UCSD-AML1 (cell line): ENCODE measurements around the gene ZFR2.
"Not testable (repeated sequence)": the region's sequence is repeated elsewhere in the genome, so short reads cannot be mapped to it uniquely, and the experiment has no call there.

Experiments used
- DNase-seq: peaks from one replicate; lab custom pipeline; 2025; ENCODE audit not compliant: unreplicated experiment; lab: John Stamatoyannopoulos, UW

ZFR2 gene

GRCh38 chr19:3816566-3817218 lies 52.1 kb downstream of the ZFR2 start:
- no peak for DNase-seq

- not testable (repeated sequence) for DNase-seq
Observed at GRCh38 chr19:3816148-3816547, 52.7 kb downstream of the ZFR2 start.

- DNase-seq, result no peak
Observed at GRCh38 chr19:3814648-3815047, 54.2 kb downstream of the ZFR2 start.

GRCh38 chr19:3813473-3814392 lies 55.1 kb downstream of the ZFR2 start:
- no peak for DNase-seq

- no peak for DNase-seq
Observed at GRCh38 chr19:3810708-3811355, 58.0 kb downstream of the ZFR2 start.

- no peak for DNase-seq
Observed at GRCh38 chr19:3809881-3810707, 58.7 kb downstream of the ZFR2 start.

GRCh38 chr19:3808420-3809143 lies 60.3 kb downstream of the ZFR2 start:
- no peak for DNase-seq

GRCh38 chr19:3807574-3808354 lies 61.1 kb downstream of the ZFR2 start:
- DNase-seq, result no peak

- no peak for DNase-seq
Observed at GRCh38 chr19:3807131-3807480, 61.7 kb downstream of the ZFR2 start.

GRCh38 chr19:3805859-3806258 lies 63.0 kb downstream of the ZFR2 start:
- DNase-seq, result no peak

- no peak for DNase-seq
Observed at GRCh38 chr19:3804429-3804828, 64.4 kb downstream of the ZFR2 start.

GRCh38 chr19:3803986-3804385 lies 64.9 kb downstream of the ZFR2 start:
- no peak for DNase-seq

- DNase-seq, result no peak
Observed at GRCh38 chr19:3803114-3803888, 65.5 kb downstream of the ZFR2 start.

GRCh38 chr19:3801412-3802096 lies 67.3 kb downstream of the ZFR2 start:
- no peak for DNase-seq

- DNase-seq, result no peak
Observed at GRCh38 chr19:3800996-3801395, 67.8 kb downstream of the ZFR2 start.

GRCh38 chr19:3798137-3798536 lies 70.7 kb downstream of the ZFR2 start:
- peak; percentile 64 for DNase-seq

- DNase-seq, result no peak
Observed at GRCh38 chr19:3796358-3796757, 72.5 kb downstream of the ZFR2 start.

GRCh38 chr19:3793799-3794198 lies 75.0 kb downstream of the ZFR2 start:
- DNase-seq, result no peak
